Measurements from ENCODE around the gene CRIM1.

- no peak for TF ChIP-seq CTCF (IDR thresholded peaks at IDR 0.05)
- TF ChIP-seq POLR2AphosphoS5 (IDR thresholded peaks at IDR 0.05; ENCODE audit: insufficient read depth in 1 of 2, low read depth in 1 of 2): no peak
Observed at GRCh38 chr2:36555789-36556188, 200.2 kb downstream of the CRIM1 start.

All from vagina (tissue), 2 donors.